HG02970 (cell line): ENCODE measurements around the gene MCRIP1.
"Not testable (repeated sequence)": the region's sequence is repeated elsewhere in the genome, so short reads cannot be mapped to it uniquely, and the experiment has no call there.

ENCODE experiments used
- ATAC-seq: cut with Tn5 transposase; IDR thresholded peaks from one replicate; pipeline ENCODE4 v1.9.1; 2021; ENCODE audit warnings: mild to moderate bottlenecking, moderate library complexity, moderate number of reproducible peaks; ENCODE audit not compliant: unreplicated experiment, low FRiP score

The MCRIP1 gene

GRCh38 chr17:81842725-81843504 lies 9.8 kb upstream of the MCRIP1 start:
- no peak for ATAC-seq

GRCh38 chr17:81842378-81842724 lies 9.3 kb upstream of the MCRIP1 start:
- ATAC-seq: no peak

- ATAC-seq: no peak
Measured at GRCh38 chr17:81841866-81842265, 8.8 kb upstream of the MCRIP1 start.

GRCh38 chr17:81840826-81841778 lies 8.0 kb upstream of the MCRIP1 start:
- no peak for ATAC-seq

- ATAC-seq: not testable (repeated sequence)
Measured at GRCh38 chr17:81840059-81840458, 7.0 kb upstream of the MCRIP1 start.

GRCh38 chr17:81839301-81839700 lies 6.2 kb upstream of the MCRIP1 start:
- no peak for ATAC-seq

- ATAC-seq: no peak
Measured at GRCh38 chr17:81838753-81839255, 5.7 kb upstream of the MCRIP1 start.

GRCh38 chr17:81837641-81838040 lies 4.5 kb upstream of the MCRIP1 start:
- no peak for ATAC-seq

- ATAC-seq: no peak
Measured at GRCh38 chr17:81834831-81835267, 1.8 kb upstream of the MCRIP1 start, which contains the start of gene PPP1R27. TSS of gene PPP1R27 (minus strand) at chr17:81835050. CDS start at chr17:81834953, 97 bp downstream.

- no peak for ATAC-seq
Measured at GRCh38 chr17:81833921-81834830, 1.1 kb upstream of the MCRIP1 start.

GRCh38 chr17:81832608-81833159 lies 407 bp downstream of the MCRIP1 start:
- ATAC-seq: no peak

GRCh38 chr17:81831957-81832607 lies 1.0 kb downstream of the MCRIP1 start:
- ATAC-seq: peak; percentile 4

- ATAC-seq: no peak
Measured at GRCh38 chr17:81831563-81831956, 1.5 kb downstream of the MCRIP1 start.

GRCh38 chr17:81829858-81830257 lies 3.2 kb downstream of the MCRIP1 start:
- ATAC-seq: no peak

GRCh38 chr17:81828656-81829055 lies 4.4 kb downstream of the MCRIP1 start:
- ATAC-seq: no peak

GRCh38 chr17:81825841-81826466 lies 7.1 kb downstream of the MCRIP1 start:
- ATAC-seq: no peak

GRCh38 chr17:81824595-81824994 lies 8.5 kb downstream of the MCRIP1 start:
- no peak for ATAC-seq

- ATAC-seq: no peak
Measured at GRCh38 chr17:81823820-81824550, 9.1 kb downstream of the MCRIP1 start.
